ENCODE results near the gene AKAP8. TPM values are rescaled to one million over a fixed set of nuclear protein-coding genes. Genes with fewer than 3 reads are reported as not detected.

AKAP8 gene
- total and polyA plus RNA-seq, 5 donors from 2014 or later: 11.3 to 79.1 (median 13.7) TPM

DNA sequence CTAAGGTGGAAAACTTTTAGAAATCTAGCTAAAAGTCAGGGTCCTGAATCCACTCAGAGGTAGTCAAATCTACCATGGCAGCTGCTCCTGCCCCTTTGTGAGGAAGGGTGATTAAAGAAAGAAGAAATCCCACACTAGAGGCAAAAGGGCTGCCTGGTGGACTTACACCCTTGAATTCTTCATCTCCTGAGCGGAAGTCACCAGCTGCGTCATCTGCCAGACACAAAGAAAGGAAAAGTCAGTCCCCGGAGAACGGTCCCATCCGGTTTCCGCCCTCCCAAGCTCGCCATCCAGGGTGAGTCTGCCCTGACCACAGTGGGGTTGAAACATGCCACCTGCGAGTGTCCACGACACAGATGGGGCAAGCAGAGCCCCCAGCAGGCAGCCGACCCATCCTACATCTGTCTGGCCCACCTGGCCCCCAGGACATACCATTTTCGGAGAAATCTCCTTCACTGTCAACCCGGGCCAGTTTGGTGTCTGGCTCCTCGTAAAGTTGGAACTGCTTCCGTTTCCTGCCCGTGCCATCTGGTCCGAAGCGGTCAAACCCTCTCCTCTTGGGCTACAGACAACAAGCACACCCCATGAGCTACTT, 7.7 kb downstream of the AKAP8 start:
- H3K27ac Mint-ChIP-seq: no peak overlapping the region

DNA sequence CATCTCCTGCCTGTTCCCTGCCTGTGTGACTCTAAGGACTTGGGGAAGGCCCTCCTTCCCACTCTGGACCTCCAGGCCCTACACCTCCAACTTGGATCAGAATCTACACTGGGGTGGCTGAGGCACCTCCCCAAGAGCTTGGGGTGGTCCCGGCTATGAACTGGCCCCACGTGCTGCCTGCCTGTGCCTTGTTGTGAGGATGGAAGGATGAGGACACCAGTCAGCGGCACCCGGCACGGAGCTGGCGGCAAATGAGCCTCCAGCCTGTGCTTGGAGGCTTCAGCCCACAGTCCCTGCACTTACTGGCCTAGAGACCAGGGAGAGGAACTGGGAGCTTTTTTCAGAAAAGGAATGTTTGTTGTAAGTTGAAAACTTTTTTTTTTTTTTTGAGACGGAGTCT, 8.5 kb downstream of the AKAP8 start:
- H3K9me3 ChIP-seq (ENCODE audit: control insufficient read depth in 2 of 2, low read length in 2 of 2): no peaks in the 10 kb centered on the region
- no peaks in the 10 kb centered on the region for H3K4me1 ChIP-seq (ENCODE audit: control insufficient read depth, insufficient read depth, low read length, poor library complexity, severe bottlenecking)
- no peak overlapping the region for H3K4me3 ChIP-seq (ENCODE audit: low read depth, low read length)
- no peaks in the 10 kb centered on the region for H3K27me3 ChIP-seq (ENCODE audit: control insufficient read depth, insufficient read depth, low read length)
- peaks cover 0 to 3% (median 0%) of the 10 kb centered on the region in 7 donors for H3K9me3 Mint-ChIP-seq
- H3K27ac ChIP-seq (ENCODE audit: insufficient read depth, low read length, poor library complexity, severe bottlenecking): no peak overlapping the region
- no peaks in the 10 kb centered on the region for H3K27me3 Mint-ChIP-seq
- no peak overlapping the region for H3K27ac Mint-ChIP-seq
- H3K4me1 Mint-ChIP-seq: peaks cover 0 to 21% (median 2%) of the 10 kb centered on the region in 4 donors
- peaks cover 12% of the 10 kb centered on the region for H3K36me3 Mint-ChIP-seq
- DNase-seq (no peak), ATAC-seq (ENCODE audit: low read depth in 2 of 2) (no peak)
- peaks cover 70% of the 10 kb centered on the region for H3K36me3 ChIP-seq (ENCODE audit: control insufficient read depth, insufficient read depth, low read length)
- no peak overlapping the region for H3K4me3 Mint-ChIP-seq

More for the DNA sequence above, 7.7 kb downstream of the AKAP8 start:
- Mint-ChIP-seq H3K36me3 (peaks cover 12% of the 10 kb centered on the region), H3K27me3 (no peaks in the 10 kb centered on the region), H3K9me3 (peaks cover 0 to 3% (median 0%) of the 10 kb centered on the region in 7 donors), H3K4me1 (peaks cover 4 to 27% (median 6%) of the 10 kb centered on the region in 4 donors), H3K4me3 (no peak overlapping the region)
- no peaks in the 10 kb centered on the region for H3K9me3 ChIP-seq (ENCODE audit: control insufficient read depth in 2 of 2, low read length in 2 of 2)
- H3K36me3 ChIP-seq (ENCODE audit: control insufficient read depth, insufficient read depth, low read length): peaks cover 70% of the 10 kb centered on the region
- H3K4me1 ChIP-seq (ENCODE audit: control insufficient read depth, insufficient read depth, low read length, poor library complexity, severe bottlenecking): peaks cover 5% of the 10 kb centered on the region
- no peak overlapping the region for H3K27ac ChIP-seq (ENCODE audit: insufficient read depth, low read length, poor library complexity, severe bottlenecking)
- H3K4me3 ChIP-seq (ENCODE audit: low read depth, low read length): no peak overlapping the region
- no peak for DNase-seq
- no peak for ATAC-seq (ENCODE audit: low read depth in 2 of 2)
- H3K27me3 ChIP-seq (ENCODE audit: control insufficient read depth, insufficient read depth, low read length): no peaks in the 10 kb centered on the region

DNA sequence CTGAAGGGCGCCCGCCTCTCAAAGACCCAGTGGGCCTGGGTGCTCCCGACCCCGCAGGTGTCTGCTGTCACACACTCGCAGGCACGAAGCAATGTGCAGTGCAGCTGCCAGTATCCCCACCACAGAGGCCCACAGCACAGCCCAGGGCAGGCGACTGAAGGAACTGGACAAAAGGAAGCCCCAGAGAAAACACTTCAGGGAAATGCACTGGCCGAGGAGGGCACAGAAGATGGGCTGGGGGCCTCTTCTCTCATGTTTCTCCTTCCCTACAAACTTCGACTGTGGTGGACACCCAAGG, 10.0 kb downstream of the AKAP8 start:
- H3K9me3 ChIP-seq (ENCODE audit: control insufficient read depth in 2 of 2, low read length in 2 of 2): no peaks in the 10 kb centered on the region
- H3K4me1 ChIP-seq (ENCODE audit: control insufficient read depth, insufficient read depth, low read length, poor library complexity, severe bottlenecking): no peaks in the 10 kb centered on the region
- peaks cover 75% of the 10 kb centered on the region for H3K36me3 ChIP-seq (ENCODE audit: control insufficient read depth, insufficient read depth, low read length)
- H3K4me3 Mint-ChIP-seq: no peak overlapping the region
- no peaks in the 10 kb centered on the region for H3K27me3 ChIP-seq (ENCODE audit: control insufficient read depth, insufficient read depth, low read length)
- H3K27ac ChIP-seq (ENCODE audit: insufficient read depth, low read length, poor library complexity, severe bottlenecking): no peak overlapping the region
- peaks cover 0 to 3% (median 0%) of the 10 kb centered on the region in 7 donors for H3K9me3 Mint-ChIP-seq
- peaks cover 0 to 10% (median 1%) of the 10 kb centered on the region in 4 donors for H3K4me1 Mint-ChIP-seq
- H3K4me3 ChIP-seq (ENCODE audit: low read depth, low read length): no peak overlapping the region
- peaks cover 15% of the 10 kb centered on the region for H3K36me3 Mint-ChIP-seq
- H3K27ac Mint-ChIP-seq: no peak overlapping the region
- DNase-seq (no peak), ATAC-seq (ENCODE audit: low read depth in 2 of 2) (no peak)
- H3K27me3 Mint-ChIP-seq: no peaks in the 10 kb centered on the region

DNA sequence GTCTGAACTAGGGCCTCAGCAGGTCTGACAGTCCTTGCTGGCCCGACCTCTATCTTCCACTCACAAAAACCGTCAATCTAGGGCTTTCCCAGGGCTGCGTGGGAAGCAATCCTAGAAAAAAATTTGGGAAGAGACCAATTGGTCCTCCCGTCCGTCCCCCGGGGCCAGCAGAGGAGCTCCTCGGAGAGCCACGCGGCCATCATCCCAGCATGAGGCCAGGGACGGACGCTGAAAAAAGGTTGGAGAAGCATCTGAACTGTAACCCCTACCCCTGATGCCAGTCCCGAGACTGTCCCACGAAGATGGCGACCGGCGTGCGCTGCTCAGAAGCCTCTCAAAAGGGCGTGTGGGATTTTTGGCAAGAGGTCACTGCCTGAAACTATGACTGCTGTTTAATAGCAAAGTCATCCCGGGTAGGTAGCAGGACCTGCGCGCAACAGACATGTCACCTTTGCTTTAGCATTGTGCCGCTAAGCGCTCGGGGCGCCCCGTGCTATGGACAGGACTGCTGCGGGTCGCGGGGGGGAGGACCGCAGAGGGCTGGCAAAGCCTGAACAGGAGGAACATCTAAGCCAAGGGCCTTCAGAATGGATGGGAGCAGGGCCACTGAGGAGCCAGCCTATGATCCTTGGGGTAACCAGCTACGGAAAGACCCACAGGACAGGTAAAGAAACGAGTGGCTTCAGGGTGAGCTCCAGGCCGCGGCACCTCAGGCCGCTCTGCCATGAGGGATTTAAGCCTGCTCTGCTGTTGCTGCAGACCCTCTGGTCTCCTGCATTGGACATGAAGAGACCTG, 10.6 kb downstream of the AKAP8 start:
- ATAC-seq (ENCODE audit: low read depth in 2 of 2) (no peak), DNase-seq (no peak)
- Mint-ChIP-seq H3K4me3 (no peak overlapping the region), H3K9me3 (peaks cover 0 to 3% (median 0%) of the 10 kb centered on the region in 7 donors), H3K36me3 (peaks cover 15% of the 10 kb centered on the region), H3K4me1 (peaks cover 0 to 6% (median 1%) of the 10 kb centered on the region in 4 donors), H3K27me3 (no peaks in the 10 kb centered on the region), H3K27ac (no peak overlapping the region)
- peaks cover 74% of the 10 kb centered on the region for H3K36me3 ChIP-seq (ENCODE audit: control insufficient read depth, insufficient read depth, low read length)
- H3K9me3 ChIP-seq (ENCODE audit: control insufficient read depth in 2 of 2, low read length in 2 of 2): no peaks in the 10 kb centered on the region
- no peaks in the 10 kb centered on the region for H3K27me3 ChIP-seq (ENCODE audit: control insufficient read depth, insufficient read depth, low read length)
- no peaks in the 10 kb centered on the region for H3K4me1 ChIP-seq (ENCODE audit: control insufficient read depth, insufficient read depth, low read length, poor library complexity, severe bottlenecking)
- H3K27ac ChIP-seq (ENCODE audit: insufficient read depth, low read length, poor library complexity, severe bottlenecking): no peak overlapping the region
- no peak overlapping the region for H3K4me3 ChIP-seq (ENCODE audit: low read depth, low read length)

DNA sequence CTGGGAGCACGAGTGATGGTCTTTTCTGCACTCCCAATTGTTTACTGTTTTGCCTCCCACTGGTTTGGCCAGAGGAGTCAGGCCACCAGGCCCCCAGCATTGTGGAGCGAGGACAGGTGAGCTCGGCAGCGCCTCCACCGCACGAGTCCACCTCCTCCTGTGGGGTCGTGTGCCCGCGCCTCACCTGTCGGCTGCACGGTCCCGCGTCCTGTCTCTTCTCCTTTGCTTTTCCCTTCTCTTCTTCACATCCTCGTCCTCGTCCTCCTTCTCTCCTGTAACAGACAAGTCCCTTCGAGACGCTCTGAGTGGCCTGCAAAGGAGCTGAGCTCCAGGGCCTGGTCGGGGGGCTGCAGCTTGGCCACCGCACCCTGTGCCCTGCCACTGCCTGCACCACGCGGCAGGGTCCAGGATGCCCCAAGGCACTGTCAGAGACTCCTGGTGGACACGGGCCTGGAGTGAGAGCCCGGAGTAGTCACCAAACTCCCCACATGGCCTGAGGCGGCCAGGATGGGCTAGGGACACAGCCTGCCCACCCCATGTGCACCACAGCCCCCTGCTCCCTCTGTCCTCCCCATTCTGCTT, 11.4 kb downstream of the AKAP8 start:
- Histone ChIP-seq H3K27me3 (ENCODE audit: control insufficient read depth, insufficient read depth, low read length) (no peaks in the 10 kb centered on the region), H3K4me3 (ENCODE audit: low read depth, low read length) (no peak overlapping the region), H3K4me1 (ENCODE audit: control insufficient read depth, insufficient read depth, low read length, poor library complexity, severe bottlenecking) (no peaks in the 10 kb centered on the region), H3K9me3 (ENCODE audit: control insufficient read depth in 2 of 2, low read length in 2 of 2) (no peaks in the 10 kb centered on the region), H3K27ac (ENCODE audit: insufficient read depth, low read length, poor library complexity, severe bottlenecking) (no peak overlapping the region), H3K36me3 (ENCODE audit: control insufficient read depth, insufficient read depth, low read length) (peaks cover 68% of the 10 kb centered on the region)
- peaks cover 16% of the 10 kb centered on the region for H3K36me3 Mint-ChIP-seq
- H3K4me3 Mint-ChIP-seq: no peak overlapping the region
- ATAC-seq (ENCODE audit: low read depth in 2 of 2) (no peak), DNase-seq (no peak)
- no peak overlapping the region for H3K27ac Mint-ChIP-seq
- H3K27me3 Mint-ChIP-seq: no peaks in the 10 kb centered on the region
- H3K9me3 Mint-ChIP-seq: peaks cover 0 to 3% (median 0%) of the 10 kb centered on the region in 7 donors
- H3K4me1 Mint-ChIP-seq: peaks cover 0 to 4% (median under 1%) of the 10 kb centered on the region in 4 donors

DNA sequence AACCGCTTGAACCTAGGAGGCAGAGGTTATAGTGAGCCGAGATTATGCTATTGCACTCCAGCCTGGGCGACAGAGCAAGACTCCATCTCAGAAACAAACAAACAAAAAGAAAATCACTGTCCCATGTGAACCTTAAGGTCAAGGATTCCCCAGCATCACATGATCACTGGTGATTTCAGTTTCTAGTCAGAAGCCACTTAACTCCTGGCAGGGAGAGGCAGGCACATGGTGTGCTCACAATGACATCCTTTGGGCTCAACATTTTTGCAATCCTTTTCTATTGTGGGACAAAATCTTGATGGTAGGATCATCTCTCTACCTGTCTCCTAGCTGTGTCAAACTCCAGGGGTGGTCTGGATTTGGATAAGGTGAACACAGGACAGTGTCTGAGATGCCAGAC, 12.1 kb downstream of the AKAP8 start:
- Mint-ChIP-seq H3K36me3 (peaks cover 13% of the 10 kb centered on the region), H3K27me3 (no peaks in the 10 kb centered on the region), H3K4me1 (peaks cover 0 to 2% (median 0%) of the 10 kb centered on the region in 4 donors), H3K9me3 (peaks cover 0 to 3% (median 0%) of the 10 kb centered on the region in 7 donors), H3K4me3 (no peak overlapping the region), H3K27ac (no peak overlapping the region)
- Histone ChIP-seq H3K4me3 (ENCODE audit: low read depth, low read length) (no peak overlapping the region), H3K9me3 (ENCODE audit: control insufficient read depth in 2 of 2, low read length in 2 of 2) (no peaks in the 10 kb centered on the region), H3K27me3 (ENCODE audit: control insufficient read depth, insufficient read depth, low read length) (no peaks in the 10 kb centered on the region), H3K4me1 (ENCODE audit: control insufficient read depth, insufficient read depth, low read length, poor library complexity, severe bottlenecking) (no peaks in the 10 kb centered on the region), H3K27ac (ENCODE audit: insufficient read depth, low read length, poor library complexity, severe bottlenecking) (no peak overlapping the region), H3K36me3 (ENCODE audit: control insufficient read depth, insufficient read depth, low read length) (peaks cover 64% of the 10 kb centered on the region)
- ATAC-seq (ENCODE audit: low read depth in 2 of 2): no peak
- no peak for DNase-seq

DNA sequence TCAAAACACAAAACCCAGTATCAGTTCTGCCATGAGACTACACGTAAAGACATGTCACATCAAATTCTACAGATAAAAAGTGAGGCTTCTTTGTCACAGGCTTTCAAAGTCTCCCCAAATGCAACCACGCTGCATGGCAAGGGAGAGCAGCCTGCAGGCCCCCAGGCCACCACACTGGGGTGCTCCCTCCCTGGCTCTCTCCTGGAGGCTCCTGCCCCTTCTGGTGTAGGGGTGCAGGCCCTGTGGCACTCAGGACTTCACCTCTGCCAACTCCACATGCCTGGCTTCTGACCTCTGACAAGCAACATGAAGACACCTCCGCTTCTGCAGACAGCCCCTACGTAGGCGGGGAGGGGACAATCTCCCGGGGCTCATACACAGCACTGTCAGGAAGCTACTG, 14.3 kb downstream of the AKAP8 start:
- peak overlapping the region in 1 of 4 donors; percentile 33 for H3K4me3 Mint-ChIP-seq

More for the DNA sequence above, 14.3 kb downstream of the AKAP8 start:
- H3K4me3 ChIP-seq (ENCODE audit: low read depth, low read length): no peak overlapping the region
- peaks cover 61% of the 10 kb centered on the region for H3K36me3 ChIP-seq (ENCODE audit: control insufficient read depth, insufficient read depth, low read length)
- H3K4me1 ChIP-seq (ENCODE audit: control insufficient read depth, insufficient read depth, low read length, poor library complexity, severe bottlenecking): peaks cover 3% of the 10 kb centered on the region
- Mint-ChIP-seq H3K27ac (no peak overlapping the region), H3K27me3 (no peaks in the 10 kb centered on the region), H3K9me3 (peaks cover 0 to 3% (median 0%) of the 10 kb centered on the region in 7 donors), H3K36me3 (peaks cover 17% of the 10 kb centered on the region), H3K4me1 (peaks cover 0 to 2% (median 0%) of the 10 kb centered on the region in 4 donors)
- no peaks in the 10 kb centered on the region for H3K27me3 ChIP-seq (ENCODE audit: control insufficient read depth, insufficient read depth, low read length)
- no peak for ATAC-seq (ENCODE audit: low read depth in 2 of 2)
- no peak for DNase-seq
- no peaks in the 10 kb centered on the region for H3K9me3 ChIP-seq (ENCODE audit: control insufficient read depth in 2 of 2, low read length in 2 of 2)
- H3K27ac ChIP-seq (ENCODE audit: insufficient read depth, low read length, poor library complexity, severe bottlenecking): no peak overlapping the region
